GM10847 (cell line): ENCODE measurements around the gene IGSF9B.

Experiments
- POLR2A ChIP-seq: IDR thresholded peaks from 2 replicates; pipeline ENCODE4 v1.6.1; 2011; ENCODE audit not compliant: insufficient read length; ENCODE audit errors: extremely low read depth

The IGSF9B gene

GRCh38 chr11:133896642-133897330, 60.0 kb downstream of the IGSF9B start:
- TF ChIP-seq POLR2A = no peak

- TF ChIP-seq POLR2A = no peak
These were observed 60.7 kb downstream of the IGSF9B start for GRCh38 chr11:133896028-133896427.

GRCh38 chr11:133895551-133895950, 61.2 kb downstream of the IGSF9B start:
- TF ChIP-seq POLR2A = no peak

- TF ChIP-seq POLR2A = no peak
These were observed 61.7 kb downstream of the IGSF9B start for GRCh38 chr11:133895061-133895479.

GRCh38 chr11:133893381-133893780, 63.4 kb downstream of the IGSF9B start:
- no peak for TF ChIP-seq POLR2A

GRCh38 chr11:133892584-133893380, 64.0 kb downstream of the IGSF9B start:
- no peak for TF ChIP-seq POLR2A

DNA sequence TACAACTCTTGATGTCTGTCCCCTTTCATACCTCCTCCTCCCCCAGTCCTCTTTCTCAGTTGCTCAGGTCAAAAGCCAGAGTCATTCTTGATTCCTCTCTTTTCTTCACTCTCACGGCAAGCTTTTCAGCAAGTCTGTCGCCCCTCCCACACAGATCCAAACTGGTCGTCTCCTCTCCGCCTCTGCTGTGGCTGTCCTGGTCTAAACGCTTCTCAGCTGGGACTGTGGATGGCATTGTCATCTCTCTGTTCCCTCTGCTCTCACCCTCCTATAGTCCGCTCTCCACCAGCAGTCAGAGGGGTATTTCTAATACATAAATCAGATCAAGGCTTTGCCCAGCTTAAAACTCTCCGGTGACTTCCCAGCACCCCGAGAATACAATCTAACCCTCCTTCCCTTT, 64.6 kb downstream of the IGSF9B start:
- TF ChIP-seq POLR2A = no peak

DNA sequence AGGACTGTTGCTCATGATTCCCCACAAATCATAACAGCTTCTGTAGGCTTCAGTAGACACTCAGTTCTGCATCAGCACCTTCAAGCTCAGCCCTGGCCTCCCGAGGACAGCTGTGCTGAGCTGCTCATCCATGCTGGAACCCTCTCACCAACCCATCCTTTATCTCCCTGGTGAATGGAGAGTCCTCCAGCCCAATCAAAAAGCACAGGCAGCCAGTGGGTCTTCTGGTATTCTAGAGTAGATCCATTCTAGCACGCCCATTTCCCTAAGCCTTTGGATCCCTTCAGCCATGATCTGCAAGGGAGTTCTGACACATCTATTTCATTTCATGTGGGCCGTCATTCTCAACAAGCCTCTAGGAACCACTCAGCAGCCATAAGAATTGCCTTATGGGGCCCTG, 66.9 kb downstream of the IGSF9B start:
- TF ChIP-seq POLR2A = no peak

DNA sequence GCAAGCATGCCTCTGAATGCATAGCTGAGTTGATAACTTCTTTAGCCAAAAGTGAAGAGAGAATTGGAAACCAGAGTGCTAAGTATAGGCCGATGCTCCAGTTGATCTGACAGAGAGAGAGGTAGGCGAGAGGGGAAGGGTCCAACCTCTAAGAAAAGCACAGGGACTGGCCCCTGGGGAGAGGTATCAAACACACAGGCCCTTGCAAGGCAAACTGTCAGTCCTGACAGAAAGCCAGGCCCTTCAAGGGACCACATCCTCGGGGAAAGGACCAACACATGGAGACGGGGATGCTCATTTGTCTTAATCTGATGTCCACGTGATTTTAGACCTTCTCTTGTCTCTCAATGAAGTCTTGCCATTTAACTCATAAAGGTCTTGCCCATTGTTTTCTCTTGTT, 67.6 kb downstream of the IGSF9B start:
- no peak for TF ChIP-seq POLR2A

DNA sequence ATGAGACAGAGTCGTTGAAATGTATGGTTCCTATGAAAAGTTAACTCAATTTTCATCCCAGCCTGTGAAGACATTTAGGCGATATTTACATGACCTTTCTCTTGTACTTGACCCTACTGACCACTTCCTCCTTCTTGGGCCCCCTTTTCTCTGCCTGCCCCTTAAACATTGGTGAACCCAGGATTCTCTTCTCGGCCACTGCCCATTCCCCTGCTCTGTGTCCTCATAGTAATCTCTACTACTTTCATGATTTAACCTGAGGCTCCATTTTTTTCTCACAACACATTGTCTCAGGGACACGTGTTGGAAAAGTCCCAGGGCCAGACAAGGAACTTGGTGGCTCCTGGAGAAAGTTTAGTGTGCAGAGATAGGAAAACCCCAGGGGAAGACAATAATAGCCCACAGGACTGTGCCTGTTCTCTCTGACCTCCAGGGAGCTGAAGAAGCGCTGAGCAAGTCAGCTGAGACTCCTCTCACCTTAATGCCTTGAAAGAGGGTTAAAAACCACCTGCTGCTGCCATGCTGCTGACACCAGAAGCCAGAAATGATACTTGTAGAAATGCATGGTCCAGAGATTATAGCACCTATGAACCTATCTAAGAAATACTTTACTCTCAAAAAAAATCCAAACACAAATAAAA, 69.0 kb downstream of the IGSF9B start:
- TF ChIP-seq POLR2A = no peak

DNA sequence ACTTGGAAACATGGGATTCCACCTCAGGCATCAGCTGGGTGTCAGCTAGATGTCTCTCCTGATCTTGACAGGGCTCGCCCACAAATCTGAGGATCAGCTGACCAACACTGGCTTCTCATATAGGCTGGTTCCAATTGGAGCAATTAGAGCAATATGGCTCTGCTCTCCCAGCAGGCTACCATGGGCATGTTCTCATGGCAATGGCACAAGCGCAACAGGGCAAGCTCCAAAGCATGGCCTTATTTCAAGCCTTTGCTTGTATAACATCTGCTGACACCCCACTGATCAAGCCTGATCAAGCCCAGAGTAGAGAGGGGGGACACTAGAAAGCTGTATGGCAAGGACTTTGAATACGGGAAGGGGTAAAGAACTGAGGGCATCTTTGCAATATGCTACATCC, 70.7 kb downstream of the IGSF9B start:
- no peak for TF ChIP-seq POLR2A

GRCh38 chr11:133872160-133872559, 84.6 kb downstream of the IGSF9B start:
- no peak for TF ChIP-seq POLR2A

DNA sequence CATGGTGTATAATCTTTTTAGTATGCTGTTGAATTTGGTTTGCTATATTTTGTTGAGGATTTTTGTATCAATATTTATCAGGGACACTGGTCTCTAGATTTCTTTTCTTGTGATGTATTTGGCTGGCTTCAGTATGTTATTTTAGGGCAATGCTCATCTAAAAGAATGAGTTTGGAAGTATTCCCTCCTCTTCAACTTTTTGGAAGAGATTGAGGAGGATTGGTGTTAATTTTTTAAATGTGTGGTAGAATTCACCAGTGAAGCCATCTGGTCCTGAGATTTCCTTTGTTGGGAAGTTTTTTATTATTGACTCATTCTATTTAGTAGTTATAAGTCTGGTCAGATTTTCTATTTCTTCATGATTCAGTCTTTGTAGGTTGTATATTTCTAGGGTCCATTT, 89.3 kb downstream of the IGSF9B start:
- TF ChIP-seq POLR2A = no peak

GRCh38 chr11:133865466-133865865, 91.3 kb downstream of the IGSF9B start:
- TF ChIP-seq POLR2A = no peak

DNA sequence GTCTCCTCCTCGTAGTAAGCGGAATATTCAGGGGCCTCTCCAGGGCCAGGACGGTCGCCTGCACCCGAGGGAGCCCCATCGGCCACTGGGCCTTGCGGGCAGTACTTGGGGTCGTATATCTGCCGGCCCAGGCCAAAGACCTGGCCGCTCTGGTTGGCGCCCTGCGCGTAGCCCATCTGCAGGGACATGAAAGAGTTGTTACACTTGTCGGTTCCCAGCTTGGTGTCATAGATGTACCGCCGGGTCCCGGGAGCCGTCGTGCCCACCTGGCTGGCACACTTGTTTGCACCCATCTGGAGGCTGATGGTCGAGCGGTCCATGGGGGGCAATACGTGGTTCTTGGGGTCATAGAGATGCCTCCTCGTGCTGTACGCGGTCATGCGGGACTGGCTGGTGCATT, 92.0 kb downstream of the IGSF9B start:
- no peak for TF ChIP-seq POLR2A

DNA sequence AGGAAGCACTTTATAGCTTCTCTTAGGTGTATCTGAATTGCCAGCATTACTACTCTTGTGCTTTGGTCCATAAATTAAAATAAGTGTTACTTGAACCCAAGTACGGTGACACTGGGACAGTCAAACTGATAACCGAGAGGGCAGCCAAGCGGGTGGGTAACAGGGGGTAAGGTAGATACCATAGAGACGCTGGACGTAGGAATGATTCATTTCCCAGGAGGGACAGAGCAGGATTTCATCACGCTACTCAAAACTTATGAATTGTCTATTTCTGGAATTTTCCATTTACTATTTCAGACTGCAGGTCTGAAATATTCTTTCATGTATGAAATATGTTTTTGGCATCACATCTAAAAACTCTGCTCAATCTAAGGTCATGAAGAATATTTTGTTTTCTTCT, 96.6 kb downstream of the IGSF9B start:
- no peak for TF ChIP-seq POLR2A
